ENCODE data around the gene BANP.
"Not testable (repeated sequence)": the region's sequence is repeated elsewhere in the genome, so short reads cannot be mapped to it uniquely, and the experiment has no call there.

BANP gene

DNA sequence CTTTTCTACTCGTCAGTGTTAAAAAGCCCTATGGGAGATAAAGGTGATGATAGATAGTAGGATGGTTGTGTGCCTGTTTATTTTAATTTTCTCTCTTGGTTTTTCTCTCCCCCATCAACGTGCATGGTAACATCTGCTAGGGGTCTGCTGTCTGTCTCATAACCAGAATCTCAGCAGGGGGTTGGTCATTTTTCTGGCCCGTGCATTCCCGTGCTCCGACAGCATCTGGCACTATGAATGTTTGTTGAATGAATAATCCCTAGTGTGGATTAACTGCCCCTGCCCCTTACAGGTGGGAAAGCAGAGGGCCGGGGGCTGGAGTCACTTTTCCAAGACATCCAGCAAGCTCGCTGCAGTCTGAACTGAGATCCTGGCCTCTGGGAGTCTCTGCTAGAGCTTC lies 21.2 kb upstream of the BANP start:
- no peak for DNase-seq

DNA sequence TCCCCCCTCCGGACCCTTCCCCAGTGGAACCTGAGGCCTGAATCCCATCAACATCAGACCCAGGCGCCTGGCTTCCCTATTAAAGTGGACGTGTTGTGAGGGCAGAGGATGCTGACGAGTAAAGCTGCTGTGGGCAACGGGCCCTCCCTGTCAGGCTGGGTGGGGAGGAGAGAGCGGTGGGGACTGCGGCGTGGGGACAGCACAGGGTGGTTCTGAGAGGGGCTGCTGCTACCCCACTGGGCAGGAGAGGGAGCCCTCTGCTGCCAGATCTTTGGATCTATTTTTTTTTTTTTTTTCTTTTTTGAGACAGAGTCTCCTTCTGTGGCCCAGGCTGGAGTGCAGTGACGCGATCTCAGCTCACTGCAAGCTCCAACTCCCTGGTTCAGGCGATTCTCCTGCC lies 20.8 kb upstream of the BANP start:
- DNase-seq: no peak

DNA sequence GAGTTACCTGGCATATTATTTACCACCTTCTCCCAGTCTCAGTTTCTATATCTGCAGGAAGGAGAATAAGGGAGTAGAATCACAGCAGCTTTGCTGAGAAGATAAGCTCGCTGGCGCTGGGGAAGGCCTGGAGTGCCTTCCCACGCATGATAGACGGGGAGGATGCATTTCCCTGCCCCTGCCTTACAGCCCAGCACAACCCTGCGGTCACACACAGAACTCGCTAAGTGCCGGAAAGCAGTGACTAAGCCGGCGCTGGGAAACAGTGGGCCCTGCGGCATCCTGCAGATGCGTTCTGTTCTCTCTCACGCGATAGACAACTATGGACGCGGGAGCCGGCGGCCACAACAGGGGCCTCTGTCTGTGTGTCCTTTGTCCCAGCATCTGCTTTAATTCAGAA lies 19.7 kb upstream of the BANP start:
- DNase-seq: no peak

DNA sequence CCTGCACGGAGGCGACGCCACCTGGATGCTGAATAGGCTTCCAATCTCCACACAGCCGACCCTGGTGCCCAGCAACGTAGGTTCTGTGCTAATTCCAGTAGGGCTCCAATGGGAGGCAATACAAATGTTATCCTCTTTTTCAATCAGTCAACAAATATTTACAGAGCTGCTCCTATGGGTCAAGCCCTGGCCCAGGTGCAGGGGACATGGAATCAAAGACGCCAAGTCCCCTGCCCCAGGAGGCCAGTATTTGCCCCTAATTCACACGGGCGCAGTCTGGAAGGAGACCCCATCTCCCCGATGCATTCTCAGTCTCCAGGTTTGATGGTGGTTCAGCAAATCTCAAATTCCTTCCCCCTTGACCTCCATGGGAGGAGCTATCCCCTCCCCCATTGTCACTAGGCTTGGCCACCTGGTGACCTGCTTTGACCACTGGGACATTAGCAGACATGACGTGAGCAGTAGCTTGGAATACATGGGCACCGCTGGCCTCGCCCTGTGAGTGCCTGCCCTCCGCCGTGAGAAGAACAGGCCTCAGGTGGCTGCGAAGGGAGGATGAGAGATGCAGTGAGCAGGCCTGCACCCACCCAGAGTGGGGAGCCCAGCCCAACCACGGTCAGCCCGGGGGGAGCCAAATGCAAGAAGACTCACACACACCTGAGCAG lies 18.6 kb upstream of the BANP start:
- not testable (repeated sequence) for DNase-seq

DNA sequence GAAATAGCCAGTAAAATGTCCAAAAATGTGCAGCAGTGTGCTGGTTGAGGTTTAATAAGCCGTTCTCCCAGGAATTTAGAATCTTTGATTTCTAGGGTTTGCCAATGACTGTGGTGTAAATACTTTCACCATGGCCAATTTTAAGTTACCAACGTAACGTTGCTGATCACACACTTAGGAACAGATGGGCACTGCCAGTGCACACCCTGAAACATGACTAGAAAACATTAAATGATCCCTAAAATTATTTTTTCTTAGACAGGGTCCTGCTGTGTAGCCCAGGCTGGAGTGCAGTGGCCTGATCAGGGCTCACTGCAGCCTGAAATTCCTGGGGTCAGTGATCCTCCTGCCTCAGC lies 18.1 kb upstream of the BANP start:
- no peak for DNase-seq

DNA sequence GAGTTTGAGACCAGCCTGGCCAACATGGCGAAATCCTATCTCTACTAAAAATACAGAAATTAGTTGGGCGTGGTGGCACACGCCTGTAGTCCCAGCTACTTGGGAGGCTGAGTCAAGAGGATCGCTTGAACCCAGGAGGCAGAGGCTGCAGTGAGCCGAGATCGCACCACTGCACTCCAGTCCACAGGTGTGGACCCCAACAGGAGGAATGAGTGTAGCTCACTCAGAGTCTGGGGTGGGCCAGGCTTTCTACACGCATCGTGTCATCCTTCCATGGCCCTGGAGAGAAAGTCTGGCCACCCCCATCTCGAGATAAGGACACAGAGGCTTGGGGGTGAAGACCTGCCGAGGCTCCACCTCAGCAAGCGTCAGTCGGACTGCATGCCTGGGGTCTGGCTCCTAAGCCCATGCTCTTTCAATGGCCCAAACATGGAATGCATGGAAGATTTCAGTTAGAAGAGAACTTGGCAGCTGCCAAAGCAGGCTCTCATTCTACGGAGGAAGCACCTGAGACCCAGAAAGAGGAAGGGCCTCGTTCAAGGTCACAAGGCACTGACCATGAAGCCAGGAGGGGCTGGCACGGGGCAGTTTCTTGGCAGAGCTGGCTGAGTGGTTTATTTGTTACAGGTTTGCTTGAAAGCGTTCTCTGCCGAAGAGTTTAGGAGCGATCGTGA lies 16.3 kb upstream of the BANP start:
- DNase-seq: not testable (repeated sequence)

DNA sequence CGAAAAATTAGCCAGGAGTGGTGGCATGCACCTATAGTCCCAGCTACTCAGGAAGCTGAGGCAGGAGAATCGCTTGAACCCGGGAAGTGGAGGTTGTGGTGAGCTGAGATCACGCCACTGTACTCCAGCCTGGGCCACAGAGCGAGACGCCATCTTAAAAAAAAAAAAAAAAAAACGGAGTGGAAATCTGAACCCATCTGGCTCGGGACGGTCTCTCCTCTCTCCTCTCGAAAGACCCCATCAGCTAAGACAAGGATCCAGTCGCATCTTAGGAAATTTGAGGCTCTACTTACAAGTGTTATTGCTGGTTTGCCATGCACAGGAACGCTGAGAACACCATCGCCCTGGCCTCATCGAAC lies 15.2 kb upstream of the BANP start:
- not testable (repeated sequence) for DNase-seq

DNA sequence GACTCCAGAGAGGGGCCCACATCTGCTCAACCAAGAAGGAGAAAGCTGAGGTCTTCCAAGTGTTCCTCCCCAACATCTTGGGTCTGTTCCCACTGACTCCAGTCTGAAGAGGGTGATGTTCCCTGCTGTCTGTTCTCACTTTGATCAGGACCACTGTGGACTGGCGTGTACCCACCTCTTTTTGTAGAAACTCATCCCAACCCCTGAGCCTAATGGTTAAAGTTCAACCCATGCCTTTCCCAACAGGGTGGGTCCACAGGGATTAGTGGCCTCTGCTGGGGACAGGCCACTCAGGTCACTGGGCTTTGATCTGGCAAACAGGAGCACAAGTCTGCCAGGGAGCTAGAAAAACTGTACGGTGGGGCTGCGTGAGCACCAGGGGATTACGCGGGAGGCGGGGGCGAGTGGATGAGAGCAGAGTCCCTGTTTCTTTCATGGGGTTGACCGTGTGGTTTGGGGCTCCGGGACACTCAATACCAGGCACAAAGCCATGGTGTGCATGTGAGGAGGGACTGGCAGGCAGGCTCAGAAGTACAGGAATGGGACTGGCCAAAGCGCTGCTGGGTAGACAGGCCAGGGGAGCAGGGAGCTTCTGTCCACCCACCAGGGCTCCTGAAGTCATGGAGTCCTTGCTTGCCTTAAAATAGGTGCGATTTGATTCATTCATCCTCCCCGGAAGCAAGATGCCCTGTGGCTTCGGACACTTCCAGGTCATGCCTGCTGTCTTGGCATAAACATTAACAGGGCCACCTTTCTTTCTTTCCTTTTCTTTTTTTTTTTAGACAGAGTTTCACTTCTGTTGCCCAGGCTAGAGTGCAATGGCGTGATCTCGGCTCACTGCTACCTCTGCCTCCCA lies 14.6 kb upstream of the BANP start, which contains the start of gene CA5A:
TSS of gene CA5A (minus strand) at position 155 of the 856 bp plus-strand sequence. CDS start at position 76, 79 bp downstream.
- DNase-seq: no peak

DNA sequence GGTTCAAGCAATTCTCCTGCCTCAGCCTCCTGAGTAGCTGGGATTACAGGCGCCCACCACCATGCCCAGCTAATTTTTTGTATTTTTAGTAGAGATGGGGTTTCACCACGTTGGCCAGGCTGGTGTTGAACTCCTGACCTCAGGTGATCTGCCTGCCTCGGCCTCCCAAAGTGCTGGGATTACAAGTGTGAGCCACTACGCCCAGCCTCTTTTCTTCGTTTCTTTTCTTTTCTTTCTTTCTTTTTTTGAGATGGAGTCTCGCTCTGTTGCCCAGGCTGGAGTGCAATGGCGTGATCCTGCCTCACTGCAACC lies 14.0 kb upstream of the BANP start:
- DNase-seq: not testable (repeated sequence)

DNA sequence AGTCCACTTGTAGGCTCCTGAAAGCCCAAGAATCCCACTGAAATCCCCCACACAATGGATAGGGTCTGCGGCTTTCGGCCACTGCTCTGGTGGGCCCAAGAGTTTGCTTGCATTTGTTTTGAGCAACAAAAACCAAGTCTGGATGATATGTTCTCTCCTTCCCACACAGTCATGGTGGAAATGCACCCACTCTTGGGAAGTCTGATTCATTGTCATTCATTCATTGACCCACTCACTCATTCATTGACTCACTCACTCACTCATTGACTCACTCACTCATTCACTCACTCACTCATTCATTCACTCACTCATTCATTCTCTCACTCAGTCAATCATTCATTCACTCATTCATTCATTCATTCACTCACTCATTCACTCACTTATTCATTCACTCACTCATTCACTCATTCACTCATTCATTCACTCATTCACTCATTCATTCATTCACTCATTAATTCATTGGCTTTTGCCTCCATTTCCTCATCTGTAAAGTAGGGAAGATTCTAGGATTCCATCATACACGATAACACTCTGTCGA lies 12.8 kb upstream of the BANP start:
- no peak for DNase-seq

DNA sequence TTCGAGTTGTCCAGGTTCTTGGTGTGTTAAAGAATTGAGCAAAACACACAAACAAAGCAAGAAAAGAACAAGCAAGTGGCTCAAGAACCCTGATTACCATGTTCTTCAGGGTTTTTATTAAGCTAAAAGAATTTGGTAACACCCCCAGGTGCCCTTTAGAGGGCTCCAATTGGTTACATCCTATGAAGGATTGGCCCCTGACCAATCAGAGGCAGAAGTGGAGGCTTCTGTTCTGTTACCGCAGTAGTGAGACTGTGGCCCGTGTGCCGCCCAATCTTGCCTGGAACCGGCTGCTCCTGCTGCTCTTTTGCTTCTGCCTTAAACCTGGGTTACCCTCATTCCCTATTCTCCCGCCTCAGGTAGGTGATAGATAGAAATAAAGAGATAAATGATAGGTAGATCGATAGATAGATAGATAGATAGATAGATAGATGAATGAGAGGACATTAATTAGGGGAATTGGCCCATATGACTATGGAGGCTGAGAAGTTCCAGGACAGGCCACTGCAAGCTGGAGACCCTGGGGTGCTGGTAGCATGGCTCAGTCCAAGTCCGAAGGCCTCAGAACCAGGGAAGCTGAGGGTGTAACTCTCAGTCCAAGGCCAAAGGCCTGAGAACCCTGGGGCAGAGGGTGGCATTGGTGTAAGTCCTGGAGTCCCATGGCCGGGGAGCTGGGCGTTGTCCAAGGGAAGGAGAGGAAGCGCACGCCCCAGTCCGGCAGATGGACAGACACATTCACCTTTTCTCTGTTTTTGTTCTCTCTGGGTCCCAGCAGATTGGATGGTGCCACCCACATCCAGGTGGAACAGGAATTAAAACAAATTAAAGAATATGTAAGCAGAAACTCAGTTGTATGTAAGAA lies 11.4 kb upstream of the BANP start:
- DNase-seq: no peak

DNA sequence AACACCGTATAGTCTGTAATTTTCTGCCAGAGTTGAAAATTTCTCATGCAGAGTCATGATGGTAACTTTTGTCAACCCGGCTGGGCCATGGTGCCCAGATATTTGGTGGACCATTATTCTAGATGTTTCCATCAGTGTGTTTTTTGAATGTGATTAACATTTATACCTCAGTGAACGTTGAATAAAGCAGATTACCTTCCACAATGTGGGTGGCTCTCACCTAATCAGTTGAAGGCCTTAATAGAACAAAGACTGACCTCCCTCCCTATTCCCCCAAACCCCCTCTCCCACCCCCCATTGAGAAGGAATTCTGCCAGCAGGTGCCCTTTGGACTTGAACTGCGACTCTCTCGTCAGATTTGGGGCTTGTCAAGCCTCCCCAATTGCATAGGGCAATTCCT lies 8.6 kb upstream of the BANP start:
- DNase-seq: no peak

DNA sequence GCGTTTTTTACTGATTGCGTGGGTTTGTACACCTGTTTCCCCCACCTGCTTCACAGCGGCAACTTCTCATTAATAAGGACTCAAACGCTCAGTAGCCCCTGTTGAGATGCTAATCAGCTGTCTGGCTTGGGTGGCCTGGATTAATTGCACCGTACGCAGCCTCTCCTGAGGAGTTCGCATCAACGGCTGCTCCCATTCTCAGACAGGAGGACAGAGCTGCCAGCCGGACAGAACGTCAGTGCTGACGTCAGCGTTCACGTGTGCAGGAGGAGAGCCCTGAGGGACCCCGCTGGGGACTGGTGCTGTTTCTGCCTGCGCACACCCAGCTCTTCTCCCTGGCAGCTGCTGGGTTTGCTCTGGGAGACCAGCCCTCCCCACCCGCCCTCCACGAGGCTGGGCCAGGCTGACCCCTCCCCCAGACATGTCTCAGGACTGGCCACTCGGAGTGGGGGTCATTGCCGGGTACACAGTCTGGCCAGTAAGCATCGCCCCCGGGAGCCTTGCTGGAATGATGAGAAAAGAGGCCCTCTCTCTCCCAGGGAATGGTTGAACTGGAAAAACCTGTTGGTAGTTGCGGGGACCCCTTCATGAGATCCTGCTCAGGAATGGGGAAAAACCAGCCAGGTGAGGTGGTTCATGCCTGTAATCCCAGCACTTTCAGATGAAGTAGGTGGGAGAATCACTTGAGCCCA lies 5.7 kb upstream of the BANP start:
- no peak for DNase-seq

DNA sequence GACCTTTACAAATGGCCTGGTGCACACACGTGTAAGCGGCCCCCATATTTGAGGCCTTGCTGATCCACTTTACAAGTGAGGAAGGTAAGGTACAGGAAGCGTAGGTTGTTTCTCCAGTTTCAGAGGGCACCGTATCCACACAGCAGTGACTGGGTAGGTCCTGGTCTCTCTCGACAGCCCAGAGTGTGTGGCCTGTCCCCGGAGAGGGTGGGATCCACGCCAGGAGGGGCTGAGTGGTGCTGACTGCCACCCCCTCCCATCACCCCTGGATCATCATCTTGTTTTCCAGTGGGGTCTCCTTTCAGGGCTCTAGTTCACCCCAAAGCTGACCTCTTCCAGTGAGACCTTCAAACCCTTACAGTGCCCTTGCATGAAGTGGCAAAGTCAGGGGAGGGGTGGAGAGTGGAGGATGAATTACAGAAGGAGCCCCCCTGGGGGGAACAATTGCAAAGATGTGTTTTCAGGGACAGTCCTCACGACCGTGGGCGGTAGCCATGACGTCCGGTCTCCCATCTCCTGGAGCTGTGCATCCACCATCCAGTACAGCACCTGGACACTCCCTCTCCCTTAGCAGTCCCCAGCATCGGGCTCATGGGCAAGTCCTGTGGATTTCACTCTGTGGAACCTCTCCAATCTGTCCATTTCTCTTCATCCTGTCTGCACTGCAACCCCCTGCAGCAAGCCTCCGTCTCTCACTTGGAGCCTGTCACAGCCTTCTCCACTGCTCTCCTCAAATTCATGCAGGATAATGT lies 4.5 kb upstream of the BANP start:
- no peak for DNase-seq

DNA sequence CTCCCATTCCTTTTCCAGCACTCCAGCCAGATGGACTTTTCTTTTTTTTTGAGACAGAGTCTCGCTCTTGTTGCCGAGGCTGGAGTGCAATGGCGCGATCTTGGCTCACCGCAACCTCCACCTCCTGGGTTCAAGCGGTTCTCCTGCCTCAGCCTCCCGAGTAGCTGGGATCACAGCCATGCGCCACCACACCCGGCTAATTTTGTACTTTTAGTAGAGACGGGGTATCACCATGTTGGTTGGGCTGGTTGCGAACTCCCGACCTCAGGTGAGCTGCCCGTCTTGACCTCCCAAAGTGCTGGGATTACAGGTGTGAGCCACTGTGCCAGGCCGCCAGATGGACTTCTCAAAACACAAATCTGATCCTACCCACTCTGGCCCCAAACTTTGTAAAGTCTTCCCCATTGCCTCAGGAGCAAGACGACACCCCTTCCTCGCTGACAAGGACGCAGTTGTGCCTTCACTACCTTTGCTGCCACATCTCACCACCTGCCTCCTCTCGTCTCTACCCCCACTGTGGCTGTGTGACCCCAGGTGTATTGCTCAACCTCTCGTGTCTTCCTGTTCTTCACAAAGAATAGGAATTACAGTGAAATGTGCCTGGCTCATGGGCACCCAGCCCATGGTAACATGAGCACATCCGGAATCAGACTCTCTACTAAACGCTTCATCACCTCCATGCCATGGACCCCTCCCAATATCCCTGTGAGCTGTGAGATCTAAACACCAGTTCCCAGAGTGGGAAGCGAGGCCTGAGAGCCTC lies 3.7 kb upstream of the BANP start:
- DNase-seq: no peak

DNA sequence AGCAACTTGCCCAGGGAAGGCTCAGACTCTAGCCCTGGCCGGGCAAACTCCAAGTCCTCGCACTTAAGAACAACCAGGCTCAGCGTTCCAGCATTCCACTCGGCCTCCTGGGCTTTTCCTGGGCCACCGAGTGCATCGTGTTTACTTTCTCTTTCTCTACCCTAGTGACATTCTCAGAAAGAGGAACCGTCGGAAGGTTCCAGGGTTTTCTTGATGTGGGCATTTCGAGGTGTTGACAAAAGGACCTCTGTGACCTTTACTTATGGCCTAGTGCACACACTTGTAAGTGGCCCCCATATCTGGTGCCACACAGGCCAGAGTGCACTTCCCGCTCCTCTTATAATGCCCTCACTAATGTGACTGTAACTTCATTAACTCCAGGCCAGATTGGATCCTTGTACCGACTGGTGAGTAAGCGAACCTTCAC lies 3.1 kb upstream of the BANP start:
- no peak for DNase-seq

DNA sequence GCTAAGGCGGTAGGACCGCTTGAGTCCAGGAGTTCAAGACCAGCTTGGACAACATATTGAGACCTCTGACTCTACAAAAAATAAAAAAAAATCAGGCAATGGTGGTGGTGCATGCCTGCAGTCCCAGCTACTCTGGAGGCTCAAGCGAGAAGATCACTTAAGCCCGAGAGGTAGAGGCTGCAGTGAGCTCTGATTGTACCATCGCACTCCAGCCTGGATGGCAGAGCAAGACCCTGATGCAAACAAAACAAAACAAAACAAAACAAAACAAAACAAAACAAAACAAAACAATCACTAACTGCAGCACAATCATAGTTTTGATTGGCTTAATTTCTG lies 2.5 kb upstream of the BANP start:
- DNase-seq: no peak

DNA sequence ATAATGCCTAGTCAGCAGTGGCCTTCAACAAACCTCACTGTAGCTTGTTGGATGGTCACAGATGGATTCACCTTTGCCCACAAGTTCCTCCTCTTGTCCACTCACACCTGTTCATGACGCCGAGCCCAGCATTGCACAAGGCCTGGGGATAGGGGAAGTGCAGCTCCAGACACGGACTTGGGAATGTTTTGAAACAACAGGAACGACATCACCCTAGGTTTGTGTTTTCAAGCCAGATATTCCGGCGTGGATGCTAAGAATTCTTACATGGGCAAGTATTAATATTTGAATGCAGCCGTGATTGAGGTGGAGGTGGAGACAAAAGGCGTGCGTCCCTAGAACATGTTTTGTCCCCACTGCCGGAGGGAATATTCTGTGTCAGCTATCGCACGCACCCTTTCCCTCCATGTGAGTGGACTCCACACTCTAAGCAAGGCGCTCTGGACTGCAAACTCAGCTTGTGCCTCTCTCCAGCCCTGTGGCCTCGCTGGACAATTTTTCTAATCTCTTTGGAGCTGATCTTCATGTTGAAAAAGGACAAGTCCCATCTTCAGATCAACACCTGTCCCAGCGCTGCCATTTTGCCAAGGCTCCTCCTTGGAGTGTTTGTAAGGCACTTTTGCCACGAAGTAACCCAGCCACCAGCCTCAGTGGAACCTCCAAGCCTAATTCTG lies 2.0 kb upstream of the BANP start:
- no peak for DNase-seq

DNA sequence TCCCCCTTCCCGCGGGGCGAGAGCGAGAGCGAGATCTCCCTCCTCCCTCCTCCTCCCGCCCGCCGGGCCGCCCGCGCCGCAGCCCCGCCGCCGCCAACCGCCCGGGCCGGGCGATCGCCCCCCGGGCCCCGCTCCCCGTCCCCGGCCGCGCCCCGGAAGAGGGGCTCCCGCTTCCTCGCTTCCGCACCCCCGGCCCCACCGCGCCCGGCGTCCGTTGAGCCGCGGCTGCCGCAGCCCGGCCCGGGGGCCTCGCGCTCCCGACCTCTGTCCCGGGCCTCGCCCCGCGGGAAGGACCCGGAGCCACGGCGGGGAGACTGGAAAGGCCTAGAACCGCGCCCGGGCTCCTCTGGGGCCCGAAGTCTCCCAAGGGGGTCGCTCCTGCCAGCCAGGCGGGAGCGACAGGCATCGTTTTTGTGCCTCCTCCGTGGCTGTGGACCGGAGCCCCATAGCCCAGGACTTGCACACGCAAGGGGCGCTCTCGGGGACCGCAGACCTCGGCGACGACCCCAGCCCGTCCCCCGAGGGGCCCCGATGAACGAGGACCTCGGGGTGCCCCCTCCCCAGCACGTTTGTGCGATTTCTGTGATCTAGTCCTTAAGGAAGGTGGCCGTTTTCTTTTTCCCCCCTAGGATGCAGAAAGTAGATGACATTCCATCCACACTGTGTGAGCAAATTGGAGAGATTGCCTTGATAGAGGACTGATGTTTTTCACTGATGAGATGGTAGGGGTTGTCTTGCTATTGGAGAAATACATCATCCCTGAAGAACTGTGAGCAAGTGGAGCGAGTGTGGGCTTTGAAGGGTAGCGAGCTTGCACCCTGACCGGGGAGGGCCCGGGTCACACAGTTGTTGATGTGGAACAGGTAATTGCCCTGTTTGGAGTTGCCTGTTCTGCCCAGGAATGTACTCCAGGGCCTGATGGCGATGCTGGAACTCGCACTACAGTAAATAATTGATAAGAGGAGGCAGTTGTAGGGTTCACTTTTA lies 611 bp downstream of the BANP start:
- DNase-seq: peak; percentile 32

Measured in stimulated activated naive CD4-positive, alpha-beta T cell treated with Interleukin-2 at 50 U/mL for 16 hours (primary cell).